ENCODE measurements around the gene VWF. TPM values are rescaled to one million over a fixed set of nuclear protein-coding genes. Genes with fewer than 3 reads are reported as not detected.

The VWF gene
- total and polyA plus RNA-seq, 2 donors (not counting 1 experiment from before 2014, with no cell fraction given) = not detected

DNA sequence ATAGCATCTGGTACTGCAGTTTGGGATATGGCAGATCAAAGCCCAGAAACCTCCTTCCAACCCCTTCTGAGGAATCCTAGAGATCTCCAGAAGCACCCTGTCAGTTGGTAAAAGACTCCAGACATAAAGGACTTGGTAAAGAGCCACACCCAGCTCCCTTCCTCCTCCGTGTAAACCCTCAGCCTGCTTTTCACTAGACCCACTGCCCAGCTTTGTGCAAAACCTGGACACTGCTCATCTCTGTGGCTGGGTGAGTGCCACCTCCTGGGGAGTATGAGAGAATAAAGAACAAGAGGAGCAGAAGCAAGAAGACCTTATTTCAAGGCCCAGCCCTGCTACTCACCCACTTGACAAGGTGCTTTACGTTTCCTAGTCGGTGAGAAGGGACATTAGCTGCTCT lies 212.5 kb downstream of the VWF start:
- H3K27ac ChIP-seq (ENCODE audit: low read length in 2 of 2) = no peak overlapping the region
- WGBS (ENCODE audit: insufficient coverage) = no CpG with 5 or more reads among the region's 3 CpGs
- H3K4me2 ChIP-seq (replicated peaks; ENCODE audit: low read depth, low read length, poor library complexity, severe bottlenecking) = no peak overlapping the region
- no peak overlapping the region for H3K4me3 Mint-ChIP-seq
- H3K27ac Mint-ChIP-seq = no peak overlapping the region
- peaks cover 0 to 2% (median 0%) of the 10 kb centered on the region in 3 donors for H3K9me3 ChIP-seq (ENCODE audit: control extremely low read depth in 1 of 3, control insufficient read depth in 2 of 3, insufficient read depth in 1 of 3, low read length in 2 of 3)
- H3K79me2 ChIP-seq (ENCODE audit: control insufficient read depth, insufficient read depth, low read length) = no peaks in the 10 kb centered on the region
- H2AFZ ChIP-seq (ENCODE audit: insufficient read depth, low read depth, low read length, poor library complexity, severe bottlenecking) = no peak overlapping the region
- H4K20me1 ChIP-seq (ENCODE audit: control insufficient read depth, insufficient read depth, low read length, poor library complexity, severe bottlenecking) = no peaks in the 10 kb centered on the region
- intact Hi-C loops (cut with micrococcal nuclease) = no loop called here
- H3K9ac ChIP-seq (ENCODE audit: low read length) = no peak overlapping the region
- H3K9me3 Mint-ChIP-seq (ENCODE audit: insufficient read depth) = no peaks in the 10 kb centered on the region
- H3K27me3 ChIP-seq (replicated peaks in 1 of 4; ENCODE audit: control extremely low read depth in 1 of 4, control insufficient read depth in 3 of 4, insufficient read depth in 4 of 4, low read length in 3 of 4) = peaks cover 0 to 4% (median 1%) of the 10 kb centered on the region in 4 experiments
- no peak overlapping the region for H3K4me3 ChIP-seq (ENCODE audit: control extremely low read depth in 1 of 5, extremely low read depth in 1 of 5, insufficient read depth in 1 of 5, low read depth in 2 of 5, low read length in 4 of 5)
- H3K27me3 Mint-ChIP-seq = peaks cover 21% of the 10 kb centered on the region
- TF ChIP-seq, protein P1, sequence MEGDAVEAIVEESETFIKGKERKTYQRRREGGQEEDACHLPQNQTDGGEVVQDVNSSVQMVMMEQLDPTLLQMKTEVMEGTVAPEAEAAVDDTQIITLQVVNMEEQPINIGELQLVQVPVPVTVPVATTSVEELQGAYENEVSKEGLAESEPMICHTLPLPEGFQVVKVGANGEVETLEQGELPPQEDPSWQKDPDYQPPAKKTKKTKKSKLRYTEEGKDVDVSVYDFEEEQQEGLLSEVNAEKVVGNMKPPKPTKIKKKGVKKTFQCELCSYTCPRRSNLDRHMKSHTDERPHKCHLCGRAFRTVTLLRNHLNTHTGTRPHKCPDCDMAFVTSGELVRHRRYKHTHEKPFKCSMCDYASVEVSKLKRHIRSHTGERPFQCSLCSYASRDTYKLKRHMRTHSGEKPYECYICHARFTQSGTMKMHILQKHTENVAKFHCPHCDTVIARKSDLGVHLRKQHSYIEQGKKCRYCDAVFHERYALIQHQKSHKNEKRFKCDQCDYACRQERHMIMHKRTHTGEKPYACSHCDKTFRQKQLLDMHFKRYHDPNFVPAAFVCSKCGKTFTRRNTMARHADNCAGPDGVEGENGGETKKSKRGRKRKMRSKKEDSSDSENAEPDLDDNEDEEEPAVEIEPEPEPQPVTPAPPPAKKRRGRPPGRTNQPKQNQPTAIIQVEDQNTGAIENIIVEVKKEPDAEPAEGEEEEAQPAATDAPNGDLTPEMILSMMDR (IDR thresholded peaks at IDR 0.05) = no peak
- no peak for TF ChIP-seq EZH2 (IDR thresholded peaks at IDR 0.05; ENCODE audit: borderline replicate concordance, insufficient read depth, low read depth, low read length, poor library complexity, severe bottlenecking)
- no peaks in the 10 kb centered on the region for H3K4me1 Mint-ChIP-seq
- DNase-seq (no peak), ATAC-seq (ENCODE audit: low read depth) (no peak)
- POLR2A ChIA-PET = no interaction called here
- CTCF ChIA-PET = no interaction called here
- H3K4me1 ChIP-seq (ENCODE audit: control insufficient read depth in 2 of 2, insufficient read depth in 2 of 2, low read length in 2 of 2) = no peaks in the 10 kb centered on the region
- no peaks in the 10 kb centered on the region for H3K36me3 ChIP-seq (replicated peaks in 1 of 2; ENCODE audit: control extremely low read depth in 1 of 2, control insufficient read depth in 1 of 2, extremely low read depth in 1 of 2, insufficient read depth in 2 of 2, low read length in 1 of 2)

DNA sequence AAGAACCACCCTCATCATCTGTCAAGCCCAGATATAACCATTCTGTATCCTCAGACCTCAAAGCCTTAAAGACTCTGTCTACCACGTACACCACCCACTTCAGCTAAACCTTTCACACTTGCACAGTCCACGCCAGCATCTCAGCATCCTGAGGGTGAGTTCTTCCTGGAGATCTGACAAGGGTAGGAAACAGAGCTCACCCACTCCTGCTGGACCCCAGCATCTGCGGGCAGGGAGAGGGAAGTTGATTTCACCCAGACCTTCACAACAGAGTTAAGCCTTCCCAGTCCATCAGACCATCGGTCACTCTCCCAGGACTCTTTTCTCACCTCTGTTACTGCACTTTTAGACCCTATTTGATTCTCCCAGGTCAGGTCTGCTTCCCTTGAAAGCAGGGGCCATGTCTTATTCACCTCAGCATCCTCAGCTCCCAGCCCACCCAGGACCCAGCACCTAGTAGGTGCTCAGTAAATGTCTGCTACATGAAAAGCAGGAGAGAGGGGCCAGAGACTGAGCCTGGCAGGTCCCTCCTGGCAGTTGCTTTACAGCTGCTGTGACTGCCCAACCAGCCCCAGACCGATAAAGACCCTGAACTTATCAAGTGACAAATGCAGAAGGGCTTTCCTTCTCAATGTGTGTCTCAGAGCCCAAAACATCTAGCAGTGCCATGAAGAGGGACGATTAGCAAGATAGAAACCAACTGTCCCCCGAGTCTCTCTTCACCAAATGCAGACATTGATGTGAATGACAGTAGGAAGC lies 213.5 kb downstream of the VWF start:
- no peak for DNase-seq
- Histone ChIP-seq H3K4me1 (ENCODE audit: control insufficient read depth in 2 of 2, insufficient read depth in 2 of 2, low read length in 2 of 2) (no peaks in the 10 kb centered on the region), H3K79me2 (ENCODE audit: control insufficient read depth, insufficient read depth, low read length) (no peaks in the 10 kb centered on the region), H2AFZ (ENCODE audit: insufficient read depth, low read depth, low read length, poor library complexity, severe bottlenecking) (no peak overlapping the region), H3K4me3 (ENCODE audit: control extremely low read depth in 1 of 5, extremely low read depth in 1 of 5, insufficient read depth in 1 of 5, low read depth in 2 of 5, low read length in 4 of 5) (no peak overlapping the region), H4K20me1 (ENCODE audit: control insufficient read depth, insufficient read depth, low read length, poor library complexity, severe bottlenecking) (no peaks in the 10 kb centered on the region), H3K36me3 (replicated peaks in 1 of 2; ENCODE audit: control extremely low read depth in 1 of 2, control insufficient read depth in 1 of 2, extremely low read depth in 1 of 2, insufficient read depth in 2 of 2, low read length in 1 of 2) (no peaks in the 10 kb centered on the region), H3K27ac (ENCODE audit: low read length in 2 of 2) (no peak overlapping the region), H3K9me3 (ENCODE audit: control extremely low read depth in 1 of 3, control insufficient read depth in 2 of 3, insufficient read depth in 1 of 3, low read length in 2 of 3) (peaks cover 0 to 2% (median 0%) of the 10 kb centered on the region in 3 donors), H3K4me2 (replicated peaks; ENCODE audit: low read depth, low read length, poor library complexity, severe bottlenecking) (no peak overlapping the region), H3K9ac (ENCODE audit: low read length) (no peak overlapping the region), H3K27me3 (replicated peaks in 1 of 4; ENCODE audit: control extremely low read depth in 1 of 4, control insufficient read depth in 3 of 4, insufficient read depth in 4 of 4, low read length in 3 of 4) (peaks cover 0 to 4% (median 1%) of the 10 kb centered on the region in 4 experiments)
- peaks cover 21% of the 10 kb centered on the region for H3K27me3 Mint-ChIP-seq
- no peak overlapping the region for H3K27ac Mint-ChIP-seq
- H3K9me3 Mint-ChIP-seq (ENCODE audit: insufficient read depth) = no peaks in the 10 kb centered on the region
- WGBS (ENCODE audit: insufficient coverage) = 74% methylated on average over 4 of the region's 7 CpGs
- H3K4me1 Mint-ChIP-seq = no peaks in the 10 kb centered on the region
- no peak for TF ChIP-seq EZH2 (IDR thresholded peaks at IDR 0.05; ENCODE audit: borderline replicate concordance, insufficient read depth, low read depth, low read length, poor library complexity, severe bottlenecking)
- TF ChIP-seq, protein P1 (IDR thresholded peaks at IDR 0.05) = no peak
- H3K4me3 Mint-ChIP-seq = no peak overlapping the region
- CTCF ChIA-PET = no interaction called here
- intact Hi-C loops (cut with micrococcal nuclease) = no loop called here
- no peak for ATAC-seq (ENCODE audit: low read depth)
- POLR2A ChIA-PET = no interaction called here
